Measurements from ENCODE around the gene FNDC8. TPM values are rescaled to one million over a fixed set of nuclear protein-coding genes. Genes with fewer than 3 reads are reported as not detected.

The FNDC8 gene
- total RNA-seq: not detected

DNA sequence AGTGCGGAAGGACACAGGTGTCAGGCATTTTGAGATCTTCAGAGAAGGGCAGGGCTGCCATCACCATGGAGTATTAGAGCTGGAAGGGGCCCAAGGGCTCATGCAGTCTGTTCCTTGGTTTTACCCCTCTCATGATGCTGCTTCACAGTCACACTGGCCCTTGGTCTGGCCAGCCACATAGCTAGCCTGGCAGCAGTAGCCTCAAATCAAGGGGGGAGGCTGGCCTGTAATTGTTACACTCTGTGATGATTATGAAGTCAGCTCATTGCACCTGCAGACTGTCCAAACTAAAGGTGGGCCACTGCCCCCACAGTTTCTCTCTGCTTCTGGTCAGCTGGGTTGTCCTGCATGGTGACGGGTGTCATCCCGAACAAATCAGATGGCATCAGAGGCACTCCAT, at the start of gene FNDC8:
TSS of gene FNDC8 (plus strand) at position 301 of the 400 bp plus-strand sequence. CDS start at position 380, 79 bp downstream.
- ATAC-seq (replicated peaks in 1 of 2) (no peak), DNase-seq (no peak)
- peaks cover 0 to 2% of the 10 kb centered on the region in 2 donors for H3K36me3 Mint-ChIP-seq (ENCODE audit: insufficient read depth in 2 of 2)
- no peaks in the 10 kb centered on the region for H3K27me3 Mint-ChIP-seq (ENCODE audit: low read depth)
- H3K4me1 Mint-ChIP-seq (ENCODE audit: low read depth): peaks cover 30% of the 10 kb centered on the region
- H3K9me3 Mint-ChIP-seq: no peaks in the 10 kb centered on the region
- H3K27ac Mint-ChIP-seq: no peak within 1 kb of the TSS
- H3K4me3 Mint-ChIP-seq: no peak within 1 kb of the TSS

DNA sequence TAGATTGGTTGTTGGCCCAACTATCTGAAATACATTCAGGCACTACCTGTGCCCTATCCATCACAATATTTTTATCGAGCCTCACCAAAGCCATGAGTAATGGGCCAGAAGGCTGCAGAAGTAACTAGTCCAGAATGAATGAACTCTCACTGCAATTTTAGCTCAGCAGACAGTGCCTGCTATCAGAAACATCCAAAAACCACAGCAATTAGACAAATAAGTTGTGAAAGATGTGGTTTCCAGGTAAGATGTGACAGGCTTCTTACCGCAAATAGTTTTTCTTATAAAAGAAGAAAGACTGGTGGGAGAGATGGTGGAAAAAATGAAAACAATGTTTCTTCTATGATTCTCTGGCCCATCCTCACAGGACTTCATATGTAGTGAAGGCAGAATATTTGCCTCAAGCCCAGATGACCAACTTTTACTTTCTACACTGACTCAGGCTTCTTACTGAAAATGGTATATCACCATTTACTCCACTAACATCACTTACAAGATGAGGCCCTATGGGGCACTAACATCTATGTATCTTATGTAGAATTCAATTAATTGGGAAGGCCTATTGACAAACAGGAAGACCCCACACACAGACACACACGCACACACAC, 48.1 kb upstream of the FNDC8 start:
- ATAC-seq (replicated peaks in 1 of 2) (peak; percentile 77 to 82), DNase-seq (peak in 1 of 2 donors; percentile 26)
- Mint-ChIP-seq H3K36me3 (ENCODE audit: insufficient read depth in 2 of 2) (peaks cover 7% of the 10 kb centered on the region in 2 donors), H3K27ac (peak overlapping the region; percentile 98), H3K9me3 (peaks cover 0 to 1% of the 10 kb centered on the region in 2 donors), H3K4me1 (ENCODE audit: low read depth) (peaks cover 77% of the 10 kb centered on the region), H3K4me3 (peak overlapping the region; percentile 67 to 91), H3K27me3 (ENCODE audit: low read depth) (no peaks in the 10 kb centered on the region)

DNA sequence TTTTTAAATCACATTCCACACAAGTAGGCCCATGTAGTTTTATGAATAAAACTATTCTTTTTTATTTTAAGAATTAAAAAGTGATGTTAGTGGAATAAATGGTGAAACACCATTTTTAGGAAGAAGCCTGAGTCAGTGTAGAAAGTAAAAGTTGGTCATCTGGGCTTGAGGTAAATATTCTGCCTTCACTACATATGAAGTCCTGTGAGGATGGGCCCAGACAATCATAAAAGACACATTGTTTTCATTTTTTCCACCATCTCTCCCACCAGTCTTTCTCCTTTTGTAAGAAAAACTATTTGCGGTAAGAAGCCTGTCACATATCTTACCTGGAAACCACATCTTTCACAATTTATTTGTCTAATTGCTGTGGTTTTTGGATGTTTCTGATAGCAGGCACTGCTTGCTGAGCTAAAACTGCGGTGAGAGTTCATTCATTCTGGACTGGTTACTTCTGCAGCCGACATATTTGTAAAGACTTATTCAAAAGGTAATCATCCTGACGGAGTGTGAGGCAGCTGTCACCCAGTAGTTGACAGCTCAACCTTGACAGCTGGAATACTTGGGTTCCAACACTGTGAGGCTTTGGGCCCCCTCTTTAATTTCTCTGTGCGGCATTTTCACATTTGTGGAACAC, 47.3 kb upstream of the FNDC8 start:
- ATAC-seq (replicated peaks in 1 of 2) (peak; percentile 54 to 57), DNase-seq (no peak)
- peaks cover 0 to 1% of the 10 kb centered on the region in 2 donors for H3K9me3 Mint-ChIP-seq
- peaks cover 70% of the 10 kb centered on the region for H3K4me1 Mint-ChIP-seq (ENCODE audit: low read depth)
- H3K27ac Mint-ChIP-seq: peak overlapping the region; percentile 98
- no peaks in the 10 kb centered on the region for H3K27me3 Mint-ChIP-seq (ENCODE audit: low read depth)
- H3K4me3 Mint-ChIP-seq: peak overlapping the region; percentile 67 to 91
- H3K36me3 Mint-ChIP-seq (ENCODE audit: insufficient read depth in 2 of 2): peaks cover 7% of the 10 kb centered on the region in 2 donors

DNA sequence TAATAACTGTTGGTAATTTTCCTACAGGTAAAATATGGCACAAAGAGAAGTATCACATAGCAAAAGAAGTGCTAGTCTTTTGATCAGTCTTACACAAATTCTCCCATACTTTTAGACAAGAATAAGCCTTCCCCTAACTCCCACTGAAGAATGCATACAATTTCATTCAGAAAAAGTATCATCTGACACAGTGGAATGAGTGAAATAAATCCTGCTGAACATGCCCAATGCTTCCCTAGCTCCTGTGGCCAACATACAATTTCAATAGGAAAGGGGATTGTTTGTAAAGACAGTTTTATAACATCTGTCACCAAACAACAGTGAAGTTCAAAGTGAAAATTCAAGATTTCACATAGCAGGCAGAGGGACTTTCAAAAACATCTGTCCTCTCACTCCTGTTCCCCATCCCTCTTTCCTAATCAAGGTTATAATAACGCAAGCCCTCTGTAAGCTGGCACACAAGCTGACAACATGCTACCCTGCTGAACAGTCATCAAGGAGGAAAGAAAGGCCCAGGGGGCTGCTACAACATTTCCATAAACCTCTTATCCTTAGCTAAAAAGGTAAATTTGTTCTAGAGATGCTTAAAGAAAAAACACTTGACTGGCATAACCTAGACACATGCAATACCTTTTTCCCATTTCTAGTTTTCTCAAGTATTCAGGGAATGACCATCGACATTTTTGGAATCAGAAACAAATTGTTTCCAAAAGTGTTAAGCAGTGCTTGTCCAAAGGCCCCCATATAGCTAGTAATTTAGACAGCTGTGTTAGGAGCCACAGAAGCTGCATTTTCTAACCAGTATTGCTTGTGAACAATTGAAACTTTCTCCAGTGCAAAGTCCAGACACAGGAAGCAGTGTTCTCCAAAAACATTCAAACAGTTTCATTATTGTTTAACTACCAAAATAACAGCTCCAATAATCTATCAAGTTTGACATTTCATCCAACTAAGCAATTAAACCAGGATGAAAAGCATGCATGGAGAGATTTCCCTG, 46.4 kb upstream of the FNDC8 start:
- Mint-ChIP-seq H3K27ac (peak overlapping the region; percentile 75), H3K4me3 (peak overlapping the region; percentile 65 to 91), H3K36me3 (ENCODE audit: insufficient read depth in 2 of 2) (peaks cover 7% of the 10 kb centered on the region in 2 donors), H3K9me3 (peaks cover 0 to 1% of the 10 kb centered on the region in 2 donors), H3K27me3 (ENCODE audit: low read depth) (no peaks in the 10 kb centered on the region), H3K4me1 (ENCODE audit: low read depth) (peaks cover 70% of the 10 kb centered on the region)
- no peak for ATAC-seq (replicated peaks in 1 of 2)
- DNase-seq: no peak

DNA sequence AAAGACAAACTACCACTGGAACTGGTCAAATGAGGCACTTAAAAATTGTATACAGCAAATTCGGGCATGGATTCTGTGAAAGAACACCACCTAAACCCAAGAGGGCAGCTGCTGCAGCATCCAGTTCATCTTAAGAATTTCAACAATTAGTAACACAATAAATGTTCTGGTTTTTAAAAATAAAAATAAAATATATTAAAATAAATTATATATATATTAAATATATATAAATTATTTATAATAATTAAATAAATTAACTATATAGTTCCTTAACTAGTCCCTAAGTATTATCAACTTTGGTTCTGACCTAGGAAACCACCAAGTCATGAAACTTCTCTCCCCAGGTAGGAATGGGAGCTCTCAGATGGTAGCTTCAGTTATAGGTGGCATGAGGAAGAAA, 44.5 kb upstream of the FNDC8 start:
- H3K4me1 Mint-ChIP-seq (ENCODE audit: low read depth): peaks cover 79% of the 10 kb centered on the region
- peaks cover 0 to 1% of the 10 kb centered on the region in 2 donors for H3K9me3 Mint-ChIP-seq
- H3K27me3 Mint-ChIP-seq (ENCODE audit: low read depth): no peaks in the 10 kb centered on the region
- peaks cover 3% of the 10 kb centered on the region in 2 donors for H3K36me3 Mint-ChIP-seq (ENCODE audit: insufficient read depth in 2 of 2)
- ATAC-seq (replicated peaks in 1 of 2) (no peak), DNase-seq (no peak)
- H3K4me3 Mint-ChIP-seq: no peak overlapping the region
- H3K27ac Mint-ChIP-seq: no peak overlapping the region

DNA sequence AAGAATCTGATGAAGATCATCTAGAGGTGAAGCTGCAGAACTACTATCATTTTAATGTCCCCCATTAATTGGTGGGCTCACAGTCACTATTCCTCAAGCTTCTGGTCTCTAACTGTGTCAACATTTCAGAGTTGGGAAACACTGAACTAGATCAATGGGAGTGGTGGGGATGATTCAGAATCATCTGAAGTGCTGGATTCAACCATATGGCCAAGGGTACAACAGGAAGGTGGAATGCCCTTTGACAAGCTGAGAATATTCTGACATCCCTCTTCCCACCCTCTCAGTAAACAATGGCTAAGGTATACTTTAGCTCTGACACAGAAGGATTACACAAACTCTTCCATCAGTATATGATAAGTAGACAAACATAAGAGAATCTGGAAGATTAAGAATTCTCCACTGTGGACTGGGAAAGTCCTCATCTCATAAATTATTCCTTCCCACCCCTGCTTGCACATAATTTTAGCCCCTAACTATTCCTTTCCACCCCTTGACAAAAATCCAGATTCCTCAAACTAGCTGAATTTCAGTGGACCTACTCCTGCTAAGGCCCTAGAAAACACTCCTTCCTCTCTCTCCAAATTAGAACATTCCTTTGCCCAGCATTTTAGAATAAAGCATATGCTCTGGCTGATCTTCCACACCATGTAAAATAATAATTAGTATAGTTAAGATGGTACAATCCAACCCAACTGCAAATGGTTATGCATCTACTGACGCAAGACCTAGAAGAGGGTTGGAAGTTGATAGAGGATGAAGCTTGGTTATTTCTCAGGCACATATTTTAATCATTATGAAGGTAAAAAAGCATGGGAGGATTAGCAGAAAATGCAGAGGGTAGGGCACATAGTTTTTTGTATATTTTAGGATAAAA, 41.6 kb upstream of the FNDC8 start:
- H3K4me3 Mint-ChIP-seq: peak overlapping the region; percentile 59 to 86
- ATAC-seq (replicated peaks in 1 of 2): no peak
- H3K27me3 Mint-ChIP-seq (ENCODE audit: low read depth): no peaks in the 10 kb centered on the region
- H3K27ac Mint-ChIP-seq: peak overlapping the region; percentile 96
- no peaks in the 10 kb centered on the region for H3K9me3 Mint-ChIP-seq
- DNase-seq: no peak
- H3K36me3 Mint-ChIP-seq (ENCODE audit: insufficient read depth in 2 of 2): peaks cover 0 to 1% of the 10 kb centered on the region in 2 donors
- peaks cover 78% of the 10 kb centered on the region for H3K4me1 Mint-ChIP-seq (ENCODE audit: low read depth)

DNA sequence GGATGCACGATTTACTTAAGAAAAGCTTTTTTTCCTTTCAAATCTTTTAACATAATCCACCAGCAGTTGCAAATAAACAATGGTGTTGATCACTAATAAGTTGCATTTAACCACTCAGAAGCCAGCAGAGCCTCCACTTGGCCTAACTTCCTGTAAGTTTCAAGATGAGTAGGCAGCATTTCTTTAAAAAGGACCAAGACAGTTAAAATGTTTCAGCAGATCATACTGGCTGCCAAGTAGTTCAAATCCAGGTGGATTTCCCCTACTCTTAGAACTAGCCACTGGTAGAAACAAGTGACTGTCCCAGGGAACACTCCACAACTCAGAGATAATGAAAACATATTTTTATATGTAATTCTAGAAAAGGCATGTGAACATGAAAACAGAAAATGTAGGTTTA, 40.9 kb upstream of the FNDC8 start:
- DNase-seq (no peak), ATAC-seq (replicated peaks in 1 of 2) (peak; percentile 56 to 65)
- no peaks in the 10 kb centered on the region for H3K9me3 Mint-ChIP-seq
- peaks cover 78% of the 10 kb centered on the region for H3K4me1 Mint-ChIP-seq (ENCODE audit: low read depth)
- peak overlapping the region; percentile 96 for H3K27ac Mint-ChIP-seq
- H3K36me3 Mint-ChIP-seq (ENCODE audit: insufficient read depth in 2 of 2): peaks cover 0 to 3% of the 10 kb centered on the region in 2 donors
- peak overlapping the region; percentile 59 to 86 for H3K4me3 Mint-ChIP-seq
- H3K27me3 Mint-ChIP-seq (ENCODE audit: low read depth): no peaks in the 10 kb centered on the region

DNA sequence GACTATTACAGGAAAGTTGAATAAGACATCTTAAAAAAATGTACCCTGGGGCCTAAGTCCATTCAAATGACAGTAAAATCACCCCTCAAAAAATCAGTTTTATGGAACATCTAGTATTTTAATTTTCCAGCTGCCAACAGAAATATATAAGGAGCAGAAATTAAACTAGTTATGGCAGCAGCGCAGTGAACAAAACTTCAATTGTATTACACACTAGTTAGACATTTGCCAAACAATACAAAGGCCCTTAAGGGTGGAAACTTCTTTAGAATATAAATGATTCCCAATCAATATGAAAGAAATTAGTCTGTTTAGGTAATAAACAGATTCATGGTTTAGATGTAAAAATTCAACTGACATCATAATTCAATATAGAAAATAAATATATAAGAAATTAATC, 39.8 kb upstream of the FNDC8 start:
- no peaks in the 10 kb centered on the region for H3K27me3 Mint-ChIP-seq (ENCODE audit: low read depth)
- no peaks in the 10 kb centered on the region for H3K9me3 Mint-ChIP-seq
- peaks cover 0 to 5% of the 10 kb centered on the region in 2 donors for H3K36me3 Mint-ChIP-seq (ENCODE audit: insufficient read depth in 2 of 2)
- no peak for DNase-seq
- peak overlapping the region; percentile 96 for H3K27ac Mint-ChIP-seq
- H3K4me3 Mint-ChIP-seq: peak overlapping the region; percentile 39 to 86
- no peak for ATAC-seq (replicated peaks in 1 of 2)
- H3K4me1 Mint-ChIP-seq (ENCODE audit: low read depth): peaks cover 85% of the 10 kb centered on the region

DNA sequence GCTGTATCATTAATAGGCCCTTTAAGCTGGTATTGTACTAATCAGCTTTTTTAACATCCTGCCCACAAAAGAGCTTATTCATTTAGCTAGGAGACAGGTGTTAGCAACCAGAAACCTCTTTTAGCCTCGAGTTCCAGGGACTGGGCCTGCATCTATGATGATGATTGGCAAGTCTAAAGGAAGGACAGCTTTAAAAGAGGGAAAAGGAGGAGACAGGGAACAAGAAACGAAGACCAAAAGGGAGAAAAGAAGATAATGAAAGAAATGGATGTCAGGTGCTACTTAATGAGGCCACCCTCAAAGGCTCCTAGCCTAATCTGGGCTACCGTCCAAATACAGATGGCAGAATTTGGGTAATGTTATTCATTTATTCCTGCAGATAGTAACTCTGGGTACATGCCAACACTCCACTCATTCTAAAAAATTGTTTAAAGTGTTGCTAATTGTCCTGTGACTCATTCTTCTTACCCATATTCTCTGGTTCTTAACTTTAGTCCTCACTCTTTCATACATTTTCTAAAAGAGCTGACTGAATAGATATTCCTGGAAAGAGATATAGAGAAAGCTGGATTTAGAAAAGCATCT, 39.2 kb upstream of the FNDC8 start:
- H3K27me3 Mint-ChIP-seq (ENCODE audit: low read depth): no peaks in the 10 kb centered on the region
- no peak for DNase-seq
- H3K27ac Mint-ChIP-seq: peak overlapping the region; percentile 98
- peaks cover 0 to 5% of the 10 kb centered on the region in 2 donors for H3K36me3 Mint-ChIP-seq (ENCODE audit: insufficient read depth in 2 of 2)
- H3K4me1 Mint-ChIP-seq (ENCODE audit: low read depth): peaks cover 89% of the 10 kb centered on the region
- H3K4me3 Mint-ChIP-seq: peak overlapping the region; percentile 63 to 88
- no peaks in the 10 kb centered on the region for H3K9me3 Mint-ChIP-seq
- ATAC-seq (replicated peaks in 1 of 2): peak; percentile 49 to 54

DNA sequence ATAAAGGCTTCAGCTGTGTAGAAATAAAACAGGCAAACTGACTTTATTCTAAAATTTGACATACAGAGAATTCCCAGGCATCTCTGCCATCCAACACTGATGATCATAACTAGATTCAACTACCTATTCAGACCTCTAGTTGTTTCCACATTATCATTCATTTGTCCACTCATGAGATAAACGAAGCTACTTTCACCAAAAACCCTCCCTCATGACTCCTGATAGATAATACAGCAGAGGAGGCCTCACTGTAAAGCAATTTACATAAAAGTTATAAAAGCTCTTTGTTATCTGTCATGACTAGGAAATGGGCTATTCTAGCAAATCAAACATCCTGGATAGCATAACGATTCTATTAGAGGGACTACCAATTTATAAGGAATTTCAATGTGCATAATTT, 38.3 kb upstream of the FNDC8 start:
- no peaks in the 10 kb centered on the region for H3K27me3 Mint-ChIP-seq (ENCODE audit: low read depth)
- H3K27ac Mint-ChIP-seq: peak overlapping the region; percentile 98
- peaks cover 89% of the 10 kb centered on the region for H3K4me1 Mint-ChIP-seq (ENCODE audit: low read depth)
- DNase-seq (no peak), ATAC-seq (replicated peaks in 1 of 2) (no peak)
- no peaks in the 10 kb centered on the region for H3K9me3 Mint-ChIP-seq
- peak overlapping the region; percentile 63 to 88 for H3K4me3 Mint-ChIP-seq
- H3K36me3 Mint-ChIP-seq (ENCODE audit: insufficient read depth in 2 of 2): peaks cover under 1 to 5% of the 10 kb centered on the region in 2 donors

DNA sequence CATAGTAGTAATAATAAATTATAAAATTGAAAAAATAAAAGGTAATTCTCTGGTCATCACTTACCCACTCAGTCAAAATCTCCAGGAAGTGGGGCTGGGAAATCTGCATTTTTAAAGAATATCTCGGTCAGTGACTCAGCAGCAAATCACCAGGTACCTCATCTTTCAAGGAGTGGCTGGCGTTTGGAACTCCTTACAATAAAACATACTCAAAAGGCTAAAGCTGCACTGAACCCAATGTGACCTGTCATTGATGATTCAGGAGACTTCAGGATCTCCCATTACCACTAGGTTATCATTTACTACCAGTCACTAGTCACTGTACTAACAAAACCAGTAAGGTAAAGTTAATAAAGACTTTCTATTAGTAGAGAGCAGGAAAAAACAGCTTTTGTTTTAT, 36.4 kb upstream of the FNDC8 start:
- Mint-ChIP-seq H3K4me1 (ENCODE audit: low read depth) (peaks cover 84% of the 10 kb centered on the region), H3K4me3 (peak overlapping the region; percentile 43 to 97), H3K27ac (peak overlapping the region; percentile 96), H3K36me3 (ENCODE audit: insufficient read depth in 2 of 2) (peaks cover 2 to 5% of the 10 kb centered on the region in 2 donors), H3K27me3 (ENCODE audit: low read depth) (no peaks in the 10 kb centered on the region), H3K9me3 (no peaks in the 10 kb centered on the region)
- no peak for DNase-seq
- no peak for ATAC-seq (replicated peaks in 1 of 2)

DNA sequence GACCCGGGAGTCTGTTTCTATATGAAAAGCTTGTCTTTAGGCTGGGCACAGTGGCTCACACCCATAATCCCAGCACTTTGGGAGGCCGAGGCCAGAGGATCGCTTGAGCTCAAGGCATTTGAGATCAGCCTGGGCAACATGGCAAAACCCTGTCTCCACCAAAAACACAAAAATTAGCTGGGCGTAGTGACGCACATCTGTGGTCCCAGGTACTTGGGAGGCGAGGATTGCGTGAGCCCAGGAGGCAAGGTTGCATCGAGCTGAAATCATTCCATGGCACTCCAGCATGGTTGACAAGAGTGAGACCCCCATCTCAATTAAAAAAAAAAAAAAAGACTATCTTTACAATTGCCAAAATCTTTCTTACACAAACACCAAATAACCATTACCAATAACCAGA, 35.3 kb upstream of the FNDC8 start:
- no peaks in the 10 kb centered on the region for H3K27me3 Mint-ChIP-seq (ENCODE audit: low read depth)
- ATAC-seq (replicated peaks in 1 of 2): no peak
- no peaks in the 10 kb centered on the region for H3K9me3 Mint-ChIP-seq
- peak overlapping the region; percentile 86 to 97 for H3K4me3 Mint-ChIP-seq
- H3K36me3 Mint-ChIP-seq (ENCODE audit: insufficient read depth in 2 of 2): peaks cover 2 to 5% of the 10 kb centered on the region in 2 donors
- DNase-seq: no peak
- peaks cover 84% of the 10 kb centered on the region for H3K4me1 Mint-ChIP-seq (ENCODE audit: low read depth)
- peak overlapping the region; percentile 96 for H3K27ac Mint-ChIP-seq
